Measurements from ENCODE around the gene C9orf153. TPM values are rescaled to one million over a fixed set of nuclear protein-coding genes. Genes with fewer than 3 reads are reported as not detected.

C9orf153 gene
- total RNA-seq, 1 donor from 2014 or later: 0.51 TPM

GRCh38 chr9:86285261-86285660, 25.8 kb upstream of the C9orf153 start:
- Mint-ChIP-seq H3K27me3 (ENCODE audit: low read depth) (no peaks in the 10 kb centered on the region), H3K27ac (peak overlapping the region; percentile 6), H3K4me1 (peaks cover 9% of the 10 kb centered on the region), H3K9me3 (no peaks in the 10 kb centered on the region), H3K36me3 (peaks cover 1% of the 10 kb centered on the region), H3K4me3 (no peak overlapping the region)
- no peak for TF ChIP-seq CTCF (IDR thresholded peaks at IDR 0.05; ENCODE audit: unreplicated experiment)
- DNase-seq (ENCODE audit: low spot score in 2 of 2, unreplicated experiment in 2 of 2): no peak

- Mint-ChIP-seq H3K9me3 (no peaks in the 10 kb centered on the region), H3K27me3 (ENCODE audit: low read depth) (no peaks in the 10 kb centered on the region), H3K4me3 (peak overlapping the region; percentile 85), H3K27ac (peak overlapping the region; percentile 83), H3K4me1 (peaks cover 21% of the 10 kb centered on the region), H3K36me3 (no peaks in the 10 kb centered on the region)
- DNase-seq (ENCODE audit: low spot score in 2 of 2, unreplicated experiment in 2 of 2): no peak
- no peak for TF ChIP-seq CTCF (IDR thresholded peaks at IDR 0.05; ENCODE audit: unreplicated experiment)
These were observed 23.6 kb upstream of the C9orf153 start for GRCh38 chr9:86282979-86283535.

- Mint-ChIP-seq H3K9me3 (no peaks in the 10 kb centered on the region), H3K36me3 (no peaks in the 10 kb centered on the region), H3K4me3 (peak within 1 kb of the TSS; percentile 85)
These were observed 22.9 kb upstream of the C9orf153 start, which contains the start of gene ISCA1 for GRCh38 chr9:86282077-86282978. TSS of gene ISCA1 (minus strand) at chr9:86282538. CDS start at chr9:86282458, 80 bp downstream.

GRCh38 chr9:86281593-86282076, 22.2 kb upstream of the C9orf153 start:
- H3K9me3 Mint-ChIP-seq: no peaks in the 10 kb centered on the region
- peak overlapping the region; percentile 85 for H3K4me3 Mint-ChIP-seq
- peak overlapping the region; percentile 91 for H3K27ac Mint-ChIP-seq
- no peak for TF ChIP-seq CTCF (IDR thresholded peaks at IDR 0.05; ENCODE audit: unreplicated experiment)
- DNase-seq (ENCODE audit: low spot score in 2 of 2, unreplicated experiment in 2 of 2): no peak
- no peaks in the 10 kb centered on the region for H3K27me3 Mint-ChIP-seq (ENCODE audit: low read depth)
- no peaks in the 10 kb centered on the region for H3K36me3 Mint-ChIP-seq
- H3K4me1 Mint-ChIP-seq: peaks cover 25% of the 10 kb centered on the region

More at GRCh38 chr9:86282077-86282978, 22.9 kb upstream of the C9orf153 start, which contains the start of gene ISCA1:
- peak; percentile 96 to 98 for DNase-seq (ENCODE audit: low spot score in 2 of 2, unreplicated experiment in 2 of 2)
- peaks cover 21% of the 10 kb centered on the region for H3K4me1 Mint-ChIP-seq
- TF ChIP-seq CTCF (IDR thresholded peaks at IDR 0.05; ENCODE audit: unreplicated experiment): no peak
- no peaks in the 10 kb centered on the region for H3K27me3 Mint-ChIP-seq (ENCODE audit: low read depth)
- peak within 1 kb of the TSS; percentile 91 for H3K27ac Mint-ChIP-seq

GRCh38 chr9:86280580-86280979, 21.1 kb upstream of the C9orf153 start:
- Mint-ChIP-seq H3K9me3 (no peaks in the 10 kb centered on the region), H3K4me3 (peak overlapping the region; percentile 85), H3K27me3 (ENCODE audit: low read depth) (no peaks in the 10 kb centered on the region), H3K4me1 (peaks cover 25% of the 10 kb centered on the region), H3K36me3 (no peaks in the 10 kb centered on the region), H3K27ac (no peak overlapping the region)
- DNase-seq (ENCODE audit: low spot score in 2 of 2, unreplicated experiment in 2 of 2): no peak
- TF ChIP-seq CTCF (IDR thresholded peaks at IDR 0.05; ENCODE audit: unreplicated experiment): no peak
